Neural cell (in vitro differentiated cells): ENCODE measurements around the gene PDE3A. TPM values are rescaled to one million over a fixed set of nuclear protein-coding genes. Genes with fewer than 3 reads are reported as not detected.

ENCODE experiments used
- H2AFZ ChIP-seq: fragments of 200-600, 300-800 bp; sonication (generic), shearing (Covaris generic); 2 replicates; pipeline ENCODE4 v1.6.0; 2014; ENCODE audit warnings: low read depth, mild to moderate bottlenecking, antibody characterized with exemption, low read length, moderate library complexity
- H3F3A ChIP-seq: fragments of 200-600 bp; shearing (Covaris generic); 2 replicates; pipeline ENCODE4 v1.6.1; 2016; ENCODE audit warnings: mild to moderate bottlenecking, moderate library complexity, mixed read lengths, antibody characterized with exemption, low read length; ENCODE audit not compliant: insufficient read depth, poor library complexity, severe bottlenecking
- H3K27ac ChIP-seq: fragments of 200-600, 300-800 bp; sonication (generic), shearing (Covaris generic); 2 replicates; pipeline ENCODE4 v1.5.1; 2014; ENCODE audit warnings: mild to moderate bottlenecking, low read length, moderate library complexity
- H3K27me3 ChIP-seq: fragments of 300-800, 200-600 bp; sonication (generic), shearing (Covaris generic); 2 replicates; pipeline ENCODE4 v1.6.0; 2014; ENCODE audit warnings: mild to moderate bottlenecking, low read depth, low read length, moderate library complexity; ENCODE audit not compliant: insufficient read depth
- H3K36me3 ChIP-seq: fragments of 300-800, 200-600 bp; sonication (generic), shearing (Covaris generic); 2 replicates; pipeline ENCODE4 v1.5.1; 2014; ENCODE audit warnings: mild to moderate bottlenecking, antibody characterized with exemption, low read length, moderate library complexity; ENCODE audit not compliant: insufficient read depth
- H3K4me2 ChIP-seq: fragments of 300-800, 200-600 bp; sonication (generic), shearing (Covaris generic); 2 replicates; pipeline ENCODE4 v1.6.0; 2014; ENCODE audit warnings: mild to moderate bottlenecking, low read length
- H3K4me3 ChIP-seq: fragments of 300-800, 200-600 bp; sonication (generic), shearing (Covaris generic); 2 replicates; pipeline ENCODE4 v1.5.1; 2014; ENCODE audit warnings: mild to moderate bottlenecking, low read length, moderate library complexity
- H3K79me2 ChIP-seq: fragments of 200-600 bp; shearing (Covaris generic); replicated peaks from 2 replicates; pipeline ENCODE4 v1.6.0; 2014; ENCODE audit warnings: mild to moderate bottlenecking, low read length, moderate library complexity; ENCODE audit not compliant: insufficient read depth
- H3K9ac ChIP-seq: fragments of 300-800, 200-600 bp; sonication (generic), shearing (Covaris generic); 2 replicates; pipeline ENCODE4 v1.6.1; 2016; ENCODE audit warnings: mild to moderate bottlenecking, low read length, mixed read lengths
- H3K9me2 ChIP-seq: fragments of 200-600 bp; shearing (Covaris generic); 2 replicates; pipeline ENCODE4 v1.6.1; 2016; ENCODE audit warnings: mild to moderate bottlenecking, low read length, mixed read lengths; ENCODE audit not compliant: insufficient read depth
- H3K9me3 ChIP-seq: fragments of 200-600, 300-800 bp; sonication (generic), shearing (Covaris generic); 2 replicates; pipeline ENCODE4 v1.6.1; 2016; ENCODE audit warnings: mild to moderate bottlenecking, mixed run types, low read length, moderate library complexity, mixed read lengths
- H4K20me1 ChIP-seq: fragments of 200-600 bp; shearing (Covaris generic); 2 replicates; pipeline ENCODE4 v1.6.1; 2016; ENCODE audit warnings: mild to moderate bottlenecking, mixed run types; ENCODE audit not compliant: insufficient read depth
- EP300 ChIP-seq: fragments of 450-650 bp; conservative IDR thresholded peaks from 2 replicates; pipeline ENCODE4 v1.6.1; 2014; ENCODE audit warnings: antibody characterized with exemption, mild to moderate bottlenecking, moderate library complexity; ENCODE audit not compliant: poor library complexity, severe bottlenecking
- EZH2 ChIP-seq: fragments of 200-600, 300-800 bp; shearing (Covaris generic), sonication (generic); IDR thresholded peaks from 2 replicates; pipeline ENCODE4 v1.6.1; 2014; ENCODE audit warnings: antibody characterized with exemption, low read length, borderline replicate concordance, mild to moderate bottlenecking; ENCODE audit not compliant: insufficient read depth, poor library complexity, severe bottlenecking
- MXI1 ChIP-seq: fragments of 450-650 bp; conservative IDR thresholded peaks from 2 replicates; pipeline ENCODE4 v1.6.1; 2014; ENCODE audit warnings: antibody characterized with exemption, mild to moderate bottlenecking; ENCODE audit not compliant: poor library complexity, severe bottlenecking
- POLR2AphosphoS5 ChIP-seq: IDR thresholded peaks from 2 replicates; pipeline ENCODE4 v1.6.1; 2012
- RAD21 ChIP-seq: fragments of 450-650 bp; conservative IDR thresholded peaks from 2 replicates; pipeline ENCODE4 v1.6.1; 2014; ENCODE audit warnings: antibody characterized with exemption, mild to moderate bottlenecking, moderate library complexity
- SMC3 ChIP-seq: fragments of 450-650 bp; conservative IDR thresholded peaks from 2 replicates; pipeline ENCODE4 v1.6.1; 2014; ENCODE audit warnings: antibody characterized with exemption, mild to moderate bottlenecking, moderate library complexity; ENCODE audit not compliant: poor library complexity
- TAF1 ChIP-seq: IDR thresholded peaks from 2 replicates; pipeline ENCODE4 v1.6.1; 2012; ENCODE audit warnings: low read depth
- polyA plus RNA-seq: library from polyadenylated mRNA; depleted of rRNA; stranded (reverse); fragments of >200 nt; gene quantifications from 2 replicates; pipeline ENCODE4 v1.2.3, GENCODE V29; 2014
- TF ChIP-seq, protein P1 (sequence below): fragments of 450-650 bp; IDR thresholded peaks from 2 replicates; pipeline ENCODE4 v1.5.1; 2014; ENCODE audit warnings: antibody characterized with exemption, mild to moderate bottlenecking, moderate library complexity; ENCODE audit not compliant: poor library complexity, severe bottlenecking
- TF ChIP-seq, protein P2 (sequence below): IDR thresholded peaks from 2 replicates; pipeline ENCODE4 v1.6.1; 2012; ENCODE audit warnings: borderline replicate concordance

The PDE3A gene
- polyA plus RNA-seq, 1 donor from 2014 or later = 0.94 TPM

DNA sequence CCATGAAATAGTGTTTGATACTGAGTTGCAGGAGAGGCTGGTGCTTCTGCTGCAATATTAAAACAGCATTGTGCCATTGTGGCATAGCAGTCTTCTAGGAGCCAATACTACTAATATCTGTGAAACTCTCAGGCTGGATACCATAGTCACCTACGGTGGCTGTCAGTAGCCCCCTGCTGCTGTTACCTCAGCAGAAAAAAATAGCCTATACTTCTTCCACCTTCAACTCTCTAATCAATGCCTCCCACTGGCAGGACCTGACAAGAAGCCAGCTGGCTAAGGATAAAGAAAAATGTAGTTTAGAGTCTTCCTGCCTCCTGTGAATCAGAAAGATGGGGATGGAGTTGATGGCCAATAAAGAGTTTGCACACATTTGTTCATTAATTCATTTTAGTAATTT, 91.6 kb downstream of the PDE3A start:
- Histone ChIP-seq H3K9me3 (no peaks in the 10 kb centered on the region), H3K27ac (no peak overlapping the region), H3K4me2 (no peak overlapping the region), H4K20me1 (no peaks in the 10 kb centered on the region), H3K4me3 (no peak overlapping the region), H3K79me2 (no peaks in the 10 kb centered on the region), H3K9me2 (no peaks in the 10 kb centered on the region), H2AFZ (no peak overlapping the region), H3K36me3 (no peaks in the 10 kb centered on the region), H3K9ac (no peak overlapping the region), H3K27me3 (no peaks in the 10 kb centered on the region), H3F3A (no peaks in the 10 kb centered on the region)
- TF ChIP-seq MXI1 = no peak
- no peak for TF ChIP-seq POLR2AphosphoS5
- no peak for TF ChIP-seq SMC3
- no peak for TF ChIP-seq EZH2
- no peak for TF ChIP-seq TAF1

DNA sequence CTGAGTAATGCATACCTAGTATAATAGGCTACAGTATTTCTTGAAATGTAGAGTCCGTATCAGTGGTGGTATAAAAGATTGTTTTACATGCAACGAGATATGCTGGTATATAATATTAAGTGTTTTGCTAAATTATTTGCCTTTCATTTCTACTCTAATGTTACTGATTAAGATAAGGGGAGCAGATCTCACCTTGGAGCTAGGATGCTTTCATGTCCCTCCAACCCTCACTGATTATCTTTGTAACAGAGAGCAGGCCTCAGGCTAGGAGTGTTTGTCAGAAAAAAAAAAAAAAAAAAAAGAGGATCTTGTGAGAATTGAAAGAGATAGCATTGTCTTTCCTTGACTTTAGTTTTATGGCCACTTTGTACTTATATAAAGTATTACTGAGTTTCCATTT, 92.6 kb downstream of the PDE3A start:
- Histone ChIP-seq H3K9me3 (no peaks in the 10 kb centered on the region), H3K79me2 (no peaks in the 10 kb centered on the region), H3K9ac (no peak overlapping the region), H3F3A (no peaks in the 10 kb centered on the region), H2AFZ (no peak overlapping the region), H4K20me1 (no peaks in the 10 kb centered on the region), H3K4me2 (no peak overlapping the region), H3K4me3 (no peak overlapping the region), H3K27ac (no peak overlapping the region), H3K27me3 (no peaks in the 10 kb centered on the region), H3K9me2 (no peaks in the 10 kb centered on the region), H3K36me3 (no peaks in the 10 kb centered on the region)
- TF ChIP-seq, protein P1, sequence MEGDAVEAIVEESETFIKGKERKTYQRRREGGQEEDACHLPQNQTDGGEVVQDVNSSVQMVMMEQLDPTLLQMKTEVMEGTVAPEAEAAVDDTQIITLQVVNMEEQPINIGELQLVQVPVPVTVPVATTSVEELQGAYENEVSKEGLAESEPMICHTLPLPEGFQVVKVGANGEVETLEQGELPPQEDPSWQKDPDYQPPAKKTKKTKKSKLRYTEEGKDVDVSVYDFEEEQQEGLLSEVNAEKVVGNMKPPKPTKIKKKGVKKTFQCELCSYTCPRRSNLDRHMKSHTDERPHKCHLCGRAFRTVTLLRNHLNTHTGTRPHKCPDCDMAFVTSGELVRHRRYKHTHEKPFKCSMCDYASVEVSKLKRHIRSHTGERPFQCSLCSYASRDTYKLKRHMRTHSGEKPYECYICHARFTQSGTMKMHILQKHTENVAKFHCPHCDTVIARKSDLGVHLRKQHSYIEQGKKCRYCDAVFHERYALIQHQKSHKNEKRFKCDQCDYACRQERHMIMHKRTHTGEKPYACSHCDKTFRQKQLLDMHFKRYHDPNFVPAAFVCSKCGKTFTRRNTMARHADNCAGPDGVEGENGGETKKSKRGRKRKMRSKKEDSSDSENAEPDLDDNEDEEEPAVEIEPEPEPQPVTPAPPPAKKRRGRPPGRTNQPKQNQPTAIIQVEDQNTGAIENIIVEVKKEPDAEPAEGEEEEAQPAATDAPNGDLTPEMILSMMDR = no peak
- no peak for TF ChIP-seq TAF1
- TF ChIP-seq, protein P2, sequence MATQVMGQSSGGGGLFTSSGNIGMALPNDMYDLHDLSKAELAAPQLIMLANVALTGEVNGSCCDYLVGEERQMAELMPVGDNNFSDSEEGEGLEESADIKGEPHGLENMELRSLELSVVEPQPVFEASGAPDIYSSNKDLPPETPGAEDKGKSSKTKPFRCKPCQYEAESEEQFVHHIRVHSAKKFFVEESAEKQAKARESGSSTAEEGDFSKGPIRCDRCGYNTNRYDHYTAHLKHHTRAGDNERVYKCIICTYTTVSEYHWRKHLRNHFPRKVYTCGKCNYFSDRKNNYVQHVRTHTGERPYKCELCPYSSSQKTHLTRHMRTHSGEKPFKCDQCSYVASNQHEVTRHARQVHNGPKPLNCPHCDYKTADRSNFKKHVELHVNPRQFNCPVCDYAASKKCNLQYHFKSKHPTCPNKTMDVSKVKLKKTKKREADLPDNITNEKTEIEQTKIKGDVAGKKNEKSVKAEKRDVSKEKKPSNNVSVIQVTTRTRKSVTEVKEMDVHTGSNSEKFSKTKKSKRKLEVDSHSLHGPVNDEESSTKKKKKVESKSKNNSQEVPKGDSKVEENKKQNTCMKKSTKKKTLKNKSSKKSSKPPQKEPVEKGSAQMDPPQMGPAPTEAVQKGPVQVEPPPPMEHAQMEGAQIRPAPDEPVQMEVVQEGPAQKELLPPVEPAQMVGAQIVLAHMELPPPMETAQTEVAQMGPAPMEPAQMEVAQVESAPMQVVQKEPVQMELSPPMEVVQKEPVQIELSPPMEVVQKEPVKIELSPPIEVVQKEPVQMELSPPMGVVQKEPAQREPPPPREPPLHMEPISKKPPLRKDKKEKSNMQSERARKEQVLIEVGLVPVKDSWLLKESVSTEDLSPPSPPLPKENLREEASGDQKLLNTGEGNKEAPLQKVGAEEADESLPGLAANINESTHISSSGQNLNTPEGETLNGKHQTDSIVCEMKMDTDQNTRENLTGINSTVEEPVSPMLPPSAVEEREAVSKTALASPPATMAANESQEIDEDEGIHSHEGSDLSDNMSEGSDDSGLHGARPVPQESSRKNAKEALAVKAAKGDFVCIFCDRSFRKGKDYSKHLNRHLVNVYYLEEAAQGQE = no peak
- TF ChIP-seq EP300 = no peak

DNA sequence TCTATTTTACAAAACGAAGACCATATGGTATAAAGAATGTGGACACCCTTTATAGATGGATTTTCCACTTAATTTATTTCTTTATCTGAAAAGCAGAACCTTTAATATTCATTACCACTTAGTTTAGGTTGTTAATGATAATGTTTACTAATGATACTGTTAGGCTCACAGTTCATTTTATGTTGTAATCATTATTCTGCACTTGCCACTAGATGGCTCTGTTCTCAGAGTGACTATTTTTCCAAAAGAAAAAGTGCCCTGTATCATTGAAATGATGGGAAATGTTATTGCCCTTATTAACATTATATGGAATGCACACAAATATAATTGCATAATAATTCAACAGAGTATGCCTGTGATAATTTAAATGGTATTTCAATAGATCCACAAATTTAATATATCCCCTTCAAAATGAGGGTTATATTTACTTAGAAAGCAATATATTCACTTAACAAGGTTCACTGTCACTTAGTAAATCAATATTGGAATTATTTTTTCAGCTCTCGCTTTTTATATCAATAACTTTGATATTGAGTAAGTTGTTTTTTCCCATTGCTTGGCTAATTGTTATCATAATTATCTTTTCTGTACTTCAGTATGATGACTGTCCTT, 95.7 kb downstream of the PDE3A start:
- TF ChIP-seq RAD21 (peak; percentile 48), EP300 (no peak), SMC3 (peak; percentile 64)
- TF ChIP-seq, protein P1 = peak; percentile 63
- TF ChIP-seq, protein P2 = no peak
- H3K36me3 ChIP-seq = no peaks in the 10 kb centered on the region
- no peaks in the 10 kb centered on the region for H3K9me3 ChIP-seq
- no peak overlapping the region for H3K9ac ChIP-seq
- no peaks in the 10 kb centered on the region for H3K9me2 ChIP-seq
- no peak overlapping the region for H3K4me2 ChIP-seq
- no peaks in the 10 kb centered on the region for H3K79me2 ChIP-seq
- H3K27me3 ChIP-seq = no peaks in the 10 kb centered on the region
- no peak overlapping the region for H2AFZ ChIP-seq
- H4K20me1 ChIP-seq = no peaks in the 10 kb centered on the region
- H3K27ac ChIP-seq = no peak overlapping the region
- no peak overlapping the region for H3K4me3 ChIP-seq
- H3F3A ChIP-seq = no peaks in the 10 kb centered on the region
